Thoracic aorta (tissue), 2 donors: ENCODE results near the gene DCDC2C. TPM values are rescaled to one million over a fixed set of nuclear protein-coding genes. Genes with fewer than 3 reads are reported as not detected.
"Not testable (repeated sequence)": the region's sequence is repeated elsewhere in the genome, so short reads cannot be mapped to it uniquely, and the experiment has no call there.

Source experiments
- ATAC-seq: fragments of 150-250 bp; one replicate; pipeline ENCODE4 v1.8.0; 2017; ENCODE audit warnings: low read depth; ENCODE audit not compliant: insufficient number of reproducible peaks, low FRiP score
- DNase-seq: peaks from one replicate; pipeline ENCODE4 v3.0.0-alpha.2; 2020; ENCODE audit warnings: low spot score
- H3K27ac ChIP-seq, 2 donors: fragments of 200-600 bp; sonication (generic); 1 replicate in 1 of 2; 2 replicates in 1 of 2; pipeline ENCODE4 v1.5.1; 2016; ENCODE audit warnings: mild to moderate bottlenecking in 2 of 2, moderate library complexity in 2 of 2
- H3K27me3 ChIP-seq: fragments of 200-600 bp; sonication (generic); replicated peaks from 2 replicates; pipeline ENCODE4 v1.6.0; 2016; ENCODE audit warnings: mild to moderate bottlenecking; ENCODE audit not compliant: insufficient read depth
- H3K36me3 ChIP-seq: fragments of 200-600 bp; sonication (generic); one replicate; pipeline ENCODE4 v1.5.1; 2016
- H3K4me1 ChIP-seq, 2 donors: fragments of 200-600 bp; sonication (generic); 1 replicate in 1 of 2; 2 replicates in 1 of 2; pipeline versions ENCODE4 v1.5.1 to v1.6.0; 2016; ENCODE audit warnings: low read depth in 2 of 2, mild to moderate bottlenecking in 1 of 2; ENCODE audit not compliant: control insufficient read depth in 1 of 2
- H3K4me3 ChIP-seq: fragments of 200-600 bp; sonication (generic); 2 replicates; pipeline ENCODE4 v1.5.1; 2016; ENCODE audit warnings: mild to moderate bottlenecking
- H3K9me3 ChIP-seq: fragments of 200-600 bp; sonication (generic); 2 replicates; pipeline ENCODE4 v1.5.1; 2016
- CTCF ChIP-seq: fragments of 200-600 bp; sonication (generic); IDR thresholded peaks from one replicate; pipeline ENCODE4 v1.5.1; 2019; ENCODE audit warnings: antibody characterized with exemption
- total RNA-seq, 2 donors: library from RNA; depleted of rRNA; stranded (reverse); fragments of >200 nt; gene quantifications; one replicate each; pipeline versions ENCODE4 v1.1.0 to v1.2.3, GENCODE V29; 2016

DCDC2C gene
- total RNA-seq, 2 donors from 2014 or later, result 6.6 to 13.1 TPM

DNA sequence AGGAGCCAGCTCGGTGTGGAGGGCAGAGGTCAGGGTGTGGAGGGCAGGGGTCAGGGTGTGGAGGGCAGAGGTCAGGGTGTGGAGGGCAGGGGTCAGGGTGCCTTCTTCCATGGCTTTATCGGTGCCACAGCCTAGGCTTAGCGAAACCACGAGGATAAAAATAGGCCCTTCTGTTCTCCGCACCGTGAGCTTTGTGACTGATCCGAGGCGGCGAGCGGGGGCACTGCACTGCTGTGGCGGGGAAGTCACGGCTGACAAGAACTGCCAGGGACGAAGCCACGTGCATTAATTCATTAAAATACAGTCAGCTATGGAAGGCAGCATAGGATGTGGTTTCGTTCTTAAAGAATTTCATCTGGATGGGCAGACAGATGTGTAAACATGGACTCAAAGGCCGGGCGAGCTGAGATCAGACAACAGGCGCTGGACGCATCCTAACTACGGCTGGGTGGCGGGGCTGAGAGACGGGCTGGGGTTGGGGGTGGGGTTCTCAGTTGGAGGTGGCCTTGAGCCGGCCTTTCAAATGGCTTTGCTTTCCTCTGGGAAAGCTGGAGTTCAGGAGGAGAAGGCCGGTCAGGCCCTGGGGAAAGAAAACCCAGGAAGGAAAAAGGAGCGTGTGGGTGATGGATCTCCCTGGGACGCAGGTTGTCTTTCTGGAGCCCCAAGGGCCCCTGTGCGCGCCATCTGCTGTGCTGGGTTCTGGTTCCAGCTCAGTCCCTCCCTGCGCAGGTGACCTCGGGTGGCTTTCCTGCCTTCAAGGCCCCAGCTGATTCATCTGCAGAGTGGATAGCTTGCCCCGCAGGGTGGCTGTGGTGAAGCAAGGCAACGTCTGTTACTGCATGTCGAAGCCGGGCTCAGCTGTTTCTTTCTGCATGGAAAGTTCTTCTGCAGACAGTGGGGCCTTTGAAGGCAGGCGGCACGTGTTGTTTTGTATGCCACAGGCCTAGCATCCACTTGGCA, 46.3 kb upstream of the DCDC2C start:
- DNase-seq (no peak), ATAC-seq (no peak)
- Histone ChIP-seq H3K27ac (no peak overlapping the region), H3K36me3 (no peaks in the 10 kb centered on the region), H3K4me1 (peaks cover 0 to under 1% of the 10 kb centered on the region in 2 donors), H3K4me3 (no peak overlapping the region), H3K27me3 (no peaks in the 10 kb centered on the region), H3K9me3 (no peaks in the 10 kb centered on the region)
- TF ChIP-seq CTCF, result no peak

GRCh38 chr2:3657881-3658280, 45.5 kb upstream of the DCDC2C start, which contains the start of gene ALLC:
ALLC (plus strand) TSS chr2:3658200; CDS start chr2:3671158, 12,958 bp downstream.
- H3K4me3 ChIP-seq, result no peak within 1 kb of the TSS
- no peaks in the 10 kb centered on the region for H3K4me1 ChIP-seq
- TF ChIP-seq CTCF, result no peak
- H3K9me3 ChIP-seq, result no peaks in the 10 kb centered on the region
- H3K36me3 ChIP-seq, result no peaks in the 10 kb centered on the region
- DNase-seq (no peak), ATAC-seq (no peak)
- no peaks in the 10 kb centered on the region for H3K27me3 ChIP-seq
- no peak within 1 kb of the TSS for H3K27ac ChIP-seq

GRCh38 chr2:3659447-3660432, 43.6 kb upstream of the DCDC2C start:
- no peak for DNase-seq
- no peak overlapping the region for H3K27ac ChIP-seq
- H3K9me3 ChIP-seq, result no peaks in the 10 kb centered on the region
- TF ChIP-seq CTCF, result no peak
- H3K36me3 ChIP-seq, result no peaks in the 10 kb centered on the region
- no peaks in the 10 kb centered on the region for H3K27me3 ChIP-seq
- no peak overlapping the region for H3K4me3 ChIP-seq
- ATAC-seq, result no peak
- H3K4me1 ChIP-seq, result no peaks in the 10 kb centered on the region

- not testable (repeated sequence) for H3K27ac ChIP-seq, ATAC-seq, H3K9me3 ChIP-seq, DNase-seq, H3K36me3 ChIP-seq, H3K27me3 ChIP-seq, H3K4me1 ChIP-seq, H3K4me3 ChIP-seq
Observed at GRCh38 chr2:3660640-3661039, 42.7 kb upstream of the DCDC2C start.

- Histone ChIP-seq H3K27me3 (no peaks in the 10 kb centered on the region), H3K4me1 (no peaks in the 10 kb centered on the region), H3K27ac (no peak overlapping the region), H3K9me3 (no peaks in the 10 kb centered on the region), H3K36me3 (no peaks in the 10 kb centered on the region), H3K4me3 (no peak overlapping the region)
- ATAC-seq (no peak), DNase-seq (no peak)
- TF ChIP-seq CTCF, result no peak
Observed at GRCh38 chr2:3661149-3661660, 42.2 kb upstream of the DCDC2C start.
